ENCODE measurements around the gene SLC25A29. TPM values are rescaled to one million over a fixed set of nuclear protein-coding genes. Genes with fewer than 3 reads are reported as not detected.

SLC25A29 gene
- total and polyA plus RNA-seq, 2 donors from 2014 or later, result 88.5 to 152 TPM

DNA sequence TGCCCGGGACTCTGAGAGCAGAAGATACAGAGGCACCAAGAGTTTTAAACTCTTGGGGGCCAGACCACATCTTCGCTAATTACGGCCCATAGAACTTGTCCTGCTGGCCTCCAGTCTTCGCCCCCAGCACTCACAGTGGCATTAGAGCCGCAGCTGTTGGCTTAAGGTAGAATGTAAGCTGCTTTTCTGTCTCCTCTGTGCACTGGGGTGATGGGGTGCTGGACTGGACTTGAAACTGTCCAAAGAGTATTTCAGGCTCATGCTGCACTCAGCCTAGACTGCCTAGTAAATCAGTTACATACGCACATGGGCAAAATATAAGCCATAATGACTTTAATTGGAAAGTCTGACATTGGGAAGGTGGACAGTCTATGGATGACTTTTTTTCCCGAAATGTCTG, 38.3 kb downstream of the SLC25A29 start:
- intact Hi-C loops (cut with DNase I), result no loop called here
- TF ChIP-seq, protein P1, sequence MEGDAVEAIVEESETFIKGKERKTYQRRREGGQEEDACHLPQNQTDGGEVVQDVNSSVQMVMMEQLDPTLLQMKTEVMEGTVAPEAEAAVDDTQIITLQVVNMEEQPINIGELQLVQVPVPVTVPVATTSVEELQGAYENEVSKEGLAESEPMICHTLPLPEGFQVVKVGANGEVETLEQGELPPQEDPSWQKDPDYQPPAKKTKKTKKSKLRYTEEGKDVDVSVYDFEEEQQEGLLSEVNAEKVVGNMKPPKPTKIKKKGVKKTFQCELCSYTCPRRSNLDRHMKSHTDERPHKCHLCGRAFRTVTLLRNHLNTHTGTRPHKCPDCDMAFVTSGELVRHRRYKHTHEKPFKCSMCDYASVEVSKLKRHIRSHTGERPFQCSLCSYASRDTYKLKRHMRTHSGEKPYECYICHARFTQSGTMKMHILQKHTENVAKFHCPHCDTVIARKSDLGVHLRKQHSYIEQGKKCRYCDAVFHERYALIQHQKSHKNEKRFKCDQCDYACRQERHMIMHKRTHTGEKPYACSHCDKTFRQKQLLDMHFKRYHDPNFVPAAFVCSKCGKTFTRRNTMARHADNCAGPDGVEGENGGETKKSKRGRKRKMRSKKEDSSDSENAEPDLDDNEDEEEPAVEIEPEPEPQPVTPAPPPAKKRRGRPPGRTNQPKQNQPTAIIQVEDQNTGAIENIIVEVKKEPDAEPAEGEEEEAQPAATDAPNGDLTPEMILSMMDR (IDR thresholded peaks at IDR 0.05; ENCODE audit: borderline replicate concordance, extremely low read depth, insufficient read depth), result no peak
- Histone ChIP-seq H3K9ac (ENCODE audit: low read length in 3 of 3) (no peak overlapping the region), H3K27me3 (ENCODE audit: control insufficient read depth, insufficient read depth, low read length) (no peaks in the 10 kb centered on the region), H3K27ac (ENCODE audit: low read depth in 2 of 2, low read length in 2 of 2) (peak overlapping the region in 1 of 2 donors; percentile 8), H3K4me1 (ENCODE audit: control insufficient read depth in 2 of 3, insufficient read depth in 2 of 3, low read depth in 1 of 3, low read length in 3 of 3) (peaks cover 0 to 16% (median 11%) of the 10 kb centered on the region in 3 donors), H3K36me3 (ENCODE audit: control insufficient read depth in 2 of 3, insufficient read depth in 3 of 3, low read length in 3 of 3) (peaks cover 2 to 8% (median 2%) of the 10 kb centered on the region in 3 donors), H3K4me3 (ENCODE audit: low read length in 3 of 3) (no peak overlapping the region), H3K9me3 (ENCODE audit: control insufficient read depth in 2 of 3, insufficient read depth in 1 of 3, low read length in 3 of 3) (no peaks in the 10 kb centered on the region)
- DNase-seq (no peak), FAIRE-seq (no peak)

- FAIRE-seq, result no peak
- Histone ChIP-seq H3K9me3 (ENCODE audit: control insufficient read depth in 2 of 3, insufficient read depth in 1 of 3, low read length in 3 of 3) (no peaks in the 10 kb centered on the region), H3K27ac (ENCODE audit: low read depth in 2 of 2, low read length in 2 of 2) (no peak overlapping the region), H3K9ac (ENCODE audit: low read length in 3 of 3) (no peak overlapping the region), H3K4me3 (ENCODE audit: low read length in 3 of 3) (no peak overlapping the region), H3K27me3 (ENCODE audit: control insufficient read depth, insufficient read depth, low read length) (no peaks in the 10 kb centered on the region), H3K4me1 (ENCODE audit: control insufficient read depth in 2 of 3, insufficient read depth in 2 of 3, low read depth in 1 of 3, low read length in 3 of 3) (peaks cover 0 to 15% (median 11%) of the 10 kb centered on the region in 3 donors), H3K36me3 (ENCODE audit: control insufficient read depth in 2 of 3, insufficient read depth in 3 of 3, low read length in 3 of 3) (peaks cover 2 to 9% (median 2%) of the 10 kb centered on the region in 3 donors)
- intact Hi-C loops (cut with DNase I), result no loop called here
- TF ChIP-seq, protein P1 (IDR thresholded peaks at IDR 0.05; ENCODE audit: borderline replicate concordance, extremely low read depth, insufficient read depth), result no peak
- no peak for DNase-seq
Measured at GRCh38 chr14:100263141-100263540, 43.1 kb downstream of the SLC25A29 start.

GRCh38 chr14:100262545-100262944, 43.7 kb downstream of the SLC25A29 start:
- TF ChIP-seq, protein P1 (IDR thresholded peaks at IDR 0.05; ENCODE audit: borderline replicate concordance, extremely low read depth, insufficient read depth), result no peak
- Histone ChIP-seq H3K36me3 (ENCODE audit: control insufficient read depth in 2 of 3, insufficient read depth in 3 of 3, low read length in 3 of 3) (peaks cover 2 to 9% (median 2%) of the 10 kb centered on the region in 3 donors), H3K27me3 (ENCODE audit: control insufficient read depth, insufficient read depth, low read length) (no peaks in the 10 kb centered on the region), H3K4me1 (ENCODE audit: control insufficient read depth in 2 of 3, insufficient read depth in 2 of 3, low read depth in 1 of 3, low read length in 3 of 3) (peaks cover 0 to 15% (median 12%) of the 10 kb centered on the region in 3 donors), H3K27ac (ENCODE audit: low read depth in 2 of 2, low read length in 2 of 2) (no peak overlapping the region), H3K9ac (ENCODE audit: low read length in 3 of 3) (no peak overlapping the region), H3K4me3 (ENCODE audit: low read length in 3 of 3) (no peak overlapping the region), H3K9me3 (ENCODE audit: control insufficient read depth in 2 of 3, insufficient read depth in 1 of 3, low read length in 3 of 3) (no peaks in the 10 kb centered on the region)
- DNase-seq (no peak), FAIRE-seq (no peak)
- intact Hi-C loops (cut with DNase I), result no loop called here

DNA sequence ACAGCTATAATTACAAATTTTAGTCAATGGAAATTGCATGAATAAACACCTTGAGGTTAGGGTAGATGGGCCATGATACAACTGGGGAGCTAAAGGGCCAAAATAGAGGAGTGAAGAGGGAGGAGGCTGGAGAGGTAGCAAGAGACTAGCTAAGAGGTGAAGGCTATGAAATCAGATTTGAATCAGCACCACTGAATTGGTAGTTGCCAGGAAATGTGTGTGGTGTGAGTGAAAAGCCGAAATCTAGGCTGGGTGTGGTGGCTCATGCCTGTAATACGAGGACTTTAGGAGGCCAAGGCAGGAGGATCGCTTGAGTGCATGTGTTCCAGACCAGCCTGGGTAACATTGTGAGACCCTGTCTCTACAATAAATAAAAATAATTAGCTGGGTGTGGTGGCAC, 44.6 kb downstream of the SLC25A29 start:
- Histone ChIP-seq H3K9me3 (ENCODE audit: control insufficient read depth in 2 of 3, insufficient read depth in 1 of 3, low read length in 3 of 3) (no peaks in the 10 kb centered on the region), H3K27me3 (ENCODE audit: control insufficient read depth, insufficient read depth, low read length) (no peaks in the 10 kb centered on the region), H3K4me3 (ENCODE audit: low read length in 3 of 3) (no peak overlapping the region), H3K36me3 (ENCODE audit: control insufficient read depth in 2 of 3, insufficient read depth in 3 of 3, low read length in 3 of 3) (peaks cover 2 to 9% (median 2%) of the 10 kb centered on the region in 3 donors), H3K27ac (ENCODE audit: low read depth in 2 of 2, low read length in 2 of 2) (no peak overlapping the region), H3K9ac (ENCODE audit: low read length in 3 of 3) (no peak overlapping the region), H3K4me1 (ENCODE audit: control insufficient read depth in 2 of 3, insufficient read depth in 2 of 3, low read depth in 1 of 3, low read length in 3 of 3) (peaks cover 0 to 18% (median 11%) of the 10 kb centered on the region in 3 donors)
- DNase-seq (no peak), FAIRE-seq (no peak)
- TF ChIP-seq, protein P1 (IDR thresholded peaks at IDR 0.05; ENCODE audit: borderline replicate concordance, extremely low read depth, insufficient read depth), result no peak
- intact Hi-C loops (cut with DNase I), result no loop called here

Data from kidney (tissue), 14 donors.